Kidney tubule cell (primary cell): ENCODE results near the gene WHAMM.
"Not testable (repeated sequence)": the region's sequence is repeated elsewhere in the genome, so short reads cannot be mapped to it uniquely, and the experiment has no call there.

Experiments
- DNase-seq: peaks from one replicate; pipeline ENCODE4 v3.0.0-alpha.2; 2018; ENCODE audit warnings: low spot score

WHAMM gene

GRCh38 chr15:82809308-82810060 is at the start of gene WHAMM:
Gene WHAMM (plus strand): TSS chr15:82809628. CDS start chr15:82809727, 99 bp downstream.
- DNase-seq: peak; percentile 99

- no peak for DNase-seq
Observed at GRCh38 chr15:82763361-82764116, 45.9 kb upstream of the WHAMM start.

- DNase-seq: no peak
Observed at GRCh38 chr15:82764117-82764490, 45.3 kb upstream of the WHAMM start.

- no peak for DNase-seq
Observed at GRCh38 chr15:82764740-82765139, 44.7 kb upstream of the WHAMM start.

GRCh38 chr15:82766201-82766600 is 43.2 kb upstream of the WHAMM start:
- DNase-seq: not testable (repeated sequence)

- DNase-seq: no peak
Observed at GRCh38 chr15:82767163-82767829, 42.1 kb upstream of the WHAMM start.

- peak; percentile 45 for DNase-seq
Observed at GRCh38 chr15:82768414-82769054, 40.9 kb upstream of the WHAMM start.

GRCh38 chr15:82771789-82772607 is 37.4 kb upstream of the WHAMM start:
- DNase-seq: no peak

GRCh38 chr15:82774496-82774895 is 34.9 kb upstream of the WHAMM start:
- DNase-seq: no peak

- DNase-seq: no peak
Observed at GRCh38 chr15:82778755-82779154, 30.7 kb upstream of the WHAMM start.

- no peak for DNase-seq
Observed at GRCh38 chr15:82781349-82781748, 28.1 kb upstream of the WHAMM start.

- DNase-seq: no peak
Observed at GRCh38 chr15:82788496-82788895, 20.9 kb upstream of the WHAMM start.

- no peak for DNase-seq
Observed at GRCh38 chr15:82789491-82789890, 19.9 kb upstream of the WHAMM start.

- DNase-seq: no peak
Observed at GRCh38 chr15:82790321-82790720, 19.1 kb upstream of the WHAMM start.

- no peak for DNase-seq
Observed at GRCh38 chr15:82792068-82792467, 17.4 kb upstream of the WHAMM start.

- DNase-seq: no peak
Observed at GRCh38 chr15:82793737-82794136, 15.7 kb upstream of the WHAMM start.

- no peak for DNase-seq
Observed at GRCh38 chr15:82798104-82798503, 11.3 kb upstream of the WHAMM start.

- no peak for DNase-seq
Observed at GRCh38 chr15:82798531-82799166, 10.8 kb upstream of the WHAMM start.

GRCh38 chr15:82799183-82799841 is 10.1 kb upstream of the WHAMM start:
- no peak for DNase-seq

GRCh38 chr15:82802497-82802896 is 6.9 kb upstream of the WHAMM start:
- no peak for DNase-seq
